ENCODE results near the gene IKBKE.

Gene IKBKE

DNA sequence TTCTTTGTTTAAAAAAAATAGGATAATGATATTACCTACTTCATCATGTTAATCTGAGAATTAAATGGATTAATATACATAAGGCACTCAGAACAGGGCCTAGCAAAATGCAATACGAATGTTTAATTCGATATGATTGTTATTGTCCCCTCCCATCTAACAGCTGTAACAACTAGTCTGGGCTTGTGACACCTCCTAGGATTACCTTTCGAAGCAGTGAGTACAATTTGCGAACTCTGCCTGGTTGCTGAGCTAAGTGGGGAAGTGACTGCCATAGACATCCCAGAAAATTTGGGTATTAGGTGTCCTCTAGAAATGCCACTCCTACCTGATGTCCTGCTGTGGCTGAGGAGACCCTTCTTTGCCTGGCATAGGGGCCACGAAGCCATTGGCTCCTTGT is 40.1 kb downstream of the IKBKE start:
- in situ Hi-C loops (cut with MboI; ENCODE audit: low sequenced_read_pairs) = no loop called here

DNA sequence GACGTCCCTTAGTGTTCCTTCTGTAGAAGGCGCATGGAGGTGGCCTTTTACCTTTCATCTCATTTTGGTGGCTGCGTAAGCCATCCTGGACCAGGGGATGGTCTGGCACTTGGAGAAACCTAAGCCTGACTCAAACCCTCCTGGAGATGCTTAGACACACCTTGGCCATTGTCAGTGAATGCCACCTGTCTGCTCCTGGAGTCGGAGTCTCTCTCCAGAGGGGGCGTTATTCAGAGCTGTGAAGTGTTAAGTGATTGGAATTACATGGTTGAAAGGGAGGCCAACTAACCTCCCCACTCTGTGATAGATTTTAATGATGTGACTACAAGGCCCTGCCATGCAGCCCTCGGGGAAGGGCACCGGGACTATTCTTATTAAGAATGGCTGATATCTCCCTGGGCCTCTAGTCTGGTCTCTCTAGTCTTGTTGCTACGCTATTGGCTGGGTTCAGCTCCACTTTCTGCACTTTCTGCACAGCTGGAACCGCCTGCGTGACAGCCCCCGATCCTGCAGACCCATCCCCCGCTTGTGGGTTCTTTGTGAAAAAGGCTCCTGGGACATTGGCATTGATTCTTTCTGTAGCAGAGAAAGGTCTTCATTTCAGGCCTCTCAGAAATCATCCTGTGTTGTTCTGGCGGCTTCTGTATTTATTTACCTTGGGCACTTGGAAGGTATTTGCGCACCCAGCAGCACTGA is 41.2 kb downstream of the IKBKE start:
- in situ Hi-C loops (cut with MboI; ENCODE audit: low sequenced_read_pairs) = no loop called here

DNA sequence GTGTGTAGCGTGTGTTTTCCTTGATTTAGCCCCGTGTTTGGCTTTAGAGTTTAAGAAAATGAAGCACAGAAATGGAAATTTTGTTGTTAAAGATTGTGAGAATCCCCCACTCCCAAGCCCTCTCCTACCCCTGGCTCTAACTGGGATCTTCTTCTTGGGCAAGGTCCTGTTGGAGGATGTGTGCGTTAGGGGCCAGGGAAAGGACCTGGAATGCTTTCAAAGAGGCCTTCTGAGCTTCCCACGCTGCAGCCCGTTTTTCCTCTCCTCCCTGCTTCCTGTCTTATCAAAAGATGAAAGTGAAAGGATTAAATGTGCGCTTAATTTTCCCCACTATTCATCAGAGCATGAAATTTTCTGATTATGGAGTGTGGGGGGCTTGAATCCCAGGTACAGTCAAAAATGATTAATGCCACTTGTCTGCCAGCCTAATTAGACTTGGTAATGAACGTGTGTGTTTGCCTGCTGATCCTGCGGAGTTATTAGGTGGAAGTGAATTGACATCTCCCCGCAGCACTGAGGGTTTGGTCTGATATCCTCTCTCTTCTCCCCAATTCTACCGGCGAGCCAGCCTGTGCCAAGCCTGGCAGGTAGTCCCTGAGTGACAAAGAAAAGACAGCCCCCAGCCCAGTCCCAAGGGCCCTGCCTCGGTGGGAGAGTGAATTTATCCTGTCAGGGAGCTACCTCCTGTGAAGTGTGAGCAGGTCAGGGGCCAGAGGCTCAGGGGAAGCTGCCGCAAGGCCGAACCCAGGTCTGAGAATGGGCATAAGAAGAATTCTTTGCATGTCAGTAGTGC is 42.0 kb downstream of the IKBKE start:
- in situ Hi-C loops (cut with MboI; ENCODE audit: low sequenced_read_pairs) = no loop called here

DNA sequence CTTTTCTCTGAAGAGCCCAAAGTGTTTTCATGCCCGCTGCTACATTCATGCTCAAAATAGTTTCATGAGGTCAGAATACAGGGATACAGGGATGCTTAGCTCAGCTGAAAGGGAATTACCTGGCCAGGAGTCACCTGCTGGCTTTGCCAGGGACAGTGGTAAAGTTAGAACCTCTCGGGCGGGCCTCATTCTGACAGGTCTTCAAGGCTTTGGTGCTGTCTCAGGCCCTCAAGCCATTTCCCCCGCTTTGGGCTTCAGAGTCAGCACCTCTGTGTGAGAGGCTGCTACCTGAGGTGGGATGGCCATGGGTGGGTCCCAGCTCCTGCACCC is 42.5 kb downstream of the IKBKE start:
- in situ Hi-C loops (cut with MboI; ENCODE audit: low sequenced_read_pairs) = no loop called here

DNA sequence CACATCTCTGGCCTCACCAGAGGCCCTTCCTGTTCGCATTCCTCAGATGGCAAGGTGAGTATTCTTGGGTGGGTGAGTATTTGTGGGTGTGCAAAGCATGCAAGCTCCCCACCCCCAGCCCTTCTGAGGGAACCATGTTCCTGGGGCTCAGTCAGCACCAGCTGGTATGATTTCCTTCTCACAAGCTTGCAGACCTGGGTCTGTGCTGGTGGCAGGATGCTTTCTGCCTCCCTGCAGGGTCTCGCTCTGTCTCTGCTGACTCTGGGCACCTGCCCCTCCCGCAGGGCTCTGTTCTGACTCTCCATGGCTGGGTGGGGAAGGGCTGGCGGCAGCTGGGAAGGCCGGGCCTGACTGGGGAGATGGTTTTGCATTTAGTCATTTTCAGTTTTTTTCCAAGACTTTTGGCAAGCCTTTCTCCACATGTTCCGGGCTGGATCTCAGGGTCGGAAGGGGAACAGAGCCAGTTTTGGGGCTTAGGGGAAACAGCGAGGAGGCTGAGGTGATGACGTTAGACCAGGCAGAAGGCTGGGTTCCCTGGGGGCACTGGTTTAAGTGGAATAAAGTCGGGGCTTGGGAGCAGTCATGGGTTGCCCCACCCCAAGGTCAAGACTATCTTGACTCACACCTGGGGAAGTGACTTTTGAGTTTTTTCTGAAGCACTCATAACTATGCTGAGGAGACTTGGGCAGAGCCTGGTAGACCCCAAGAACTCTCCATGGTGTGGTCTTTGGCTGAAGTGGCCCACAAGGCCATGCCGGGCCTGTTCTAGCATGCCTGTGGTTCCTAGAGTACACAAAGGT is 43.2 kb downstream of the IKBKE start:
- in situ Hi-C loops (cut with MboI; ENCODE audit: low sequenced_read_pairs) = no loop called here

DNA sequence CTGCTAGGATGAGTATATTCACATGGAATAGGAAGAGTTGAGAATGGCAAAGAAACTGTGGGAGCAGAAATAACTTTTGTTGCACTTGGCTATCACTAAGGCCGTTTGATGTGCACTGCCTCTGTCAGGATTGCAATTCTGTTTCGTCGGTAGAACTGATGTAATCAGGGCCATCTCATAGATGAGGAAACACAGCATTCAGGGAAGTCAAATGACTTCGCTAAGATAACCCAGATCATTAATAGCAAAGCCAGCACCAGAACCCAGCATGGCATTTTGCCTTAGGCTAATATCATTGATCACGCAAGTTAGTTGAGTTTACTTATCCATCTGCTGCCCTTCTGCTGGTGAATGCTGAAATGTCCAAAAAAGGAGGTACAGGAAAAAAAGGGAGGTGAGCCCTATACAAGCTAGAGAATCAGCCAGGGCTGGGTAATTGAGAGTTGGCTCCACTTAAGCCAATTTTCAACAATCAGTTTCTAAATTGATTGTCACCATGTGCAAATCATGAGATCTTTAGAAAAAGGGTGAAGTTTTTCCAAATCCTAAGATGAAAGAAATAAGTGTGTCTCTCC is 44.6 kb downstream of the IKBKE start:
- in situ Hi-C loops (cut with MboI; ENCODE audit: low sequenced_read_pairs) = no loop called here

DNA sequence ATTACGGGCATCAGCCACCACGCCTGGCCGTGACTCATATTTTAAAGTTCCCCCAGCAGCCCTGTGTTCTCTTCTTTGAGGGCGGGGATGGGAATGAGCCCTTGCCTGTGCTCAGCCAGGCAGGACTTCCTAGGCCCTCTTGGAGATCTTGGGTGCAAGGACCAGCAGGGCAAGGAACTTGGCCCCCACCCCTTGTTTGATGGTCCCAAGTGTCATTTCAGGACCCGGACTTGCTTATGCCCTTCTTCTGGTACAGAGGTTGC is 46.4 kb downstream of the IKBKE start:
- in situ Hi-C loops (cut with MboI; ENCODE audit: low sequenced_read_pairs) = no loop called here

DNA sequence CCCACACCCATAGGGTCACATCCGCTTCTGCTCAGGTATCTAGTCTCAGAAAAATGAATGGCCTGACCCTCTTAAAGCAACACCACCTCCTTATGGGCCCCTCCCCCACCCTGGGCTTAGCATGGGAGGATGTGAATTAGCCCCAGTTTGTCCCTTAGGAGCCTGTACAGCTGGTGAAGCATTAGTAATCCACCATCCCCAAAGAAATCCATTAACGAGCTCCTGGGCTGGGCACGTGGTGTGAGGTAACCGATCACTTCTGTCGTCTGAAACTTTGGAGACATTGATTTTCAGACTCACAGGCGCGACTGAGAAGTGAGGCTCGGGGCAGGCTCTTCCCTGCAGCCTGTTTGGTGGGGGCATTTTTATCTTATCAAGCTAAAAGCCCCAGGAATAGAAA is 47.5 kb downstream of the IKBKE start:
- in situ Hi-C loops (cut with MboI; ENCODE audit: low sequenced_read_pairs) = no loop called here

DNA sequence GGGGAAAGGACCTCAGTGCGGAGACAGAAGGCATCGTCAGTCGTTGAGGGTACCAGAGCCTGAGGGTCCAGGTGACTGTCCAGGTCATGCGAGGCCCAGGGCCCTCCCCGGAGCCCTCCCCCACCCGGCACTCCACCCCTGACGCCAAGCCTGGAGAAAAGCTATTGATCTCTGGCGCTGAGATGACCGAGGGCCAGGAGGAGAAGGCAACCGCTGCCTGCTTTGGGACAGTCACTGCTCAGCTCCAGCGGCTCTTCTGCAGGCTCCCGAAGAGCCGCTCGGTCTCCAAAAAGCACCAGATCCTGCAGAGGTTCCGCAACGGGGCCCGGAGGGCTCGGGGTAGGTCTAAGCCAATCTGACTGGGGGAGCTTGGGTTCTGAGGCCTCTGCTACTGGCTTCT is 47.9 kb downstream of the IKBKE start:
- in situ Hi-C loops (cut with MboI; ENCODE audit: low sequenced_read_pairs) = no loop called here

DNA sequence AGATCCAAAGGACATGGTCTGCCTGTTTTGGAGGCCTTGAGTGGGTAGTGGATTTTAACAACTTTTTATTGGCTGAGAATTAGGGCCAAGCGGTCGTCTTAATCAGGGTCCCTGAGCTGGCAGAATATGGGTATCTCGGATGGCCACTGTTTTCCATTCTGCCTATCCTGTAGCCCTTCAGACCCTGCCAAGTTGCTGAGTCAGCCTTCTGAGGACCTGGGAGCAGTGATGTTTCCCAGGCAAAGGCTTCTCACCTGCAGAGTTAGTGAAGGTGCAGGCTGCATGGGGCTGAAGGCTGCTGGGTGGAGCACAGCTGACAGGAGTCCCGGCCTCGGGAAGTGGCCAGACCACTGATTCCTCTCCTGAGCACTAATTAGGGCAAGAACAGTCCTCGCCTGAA is 48.5 kb downstream of the IKBKE start:
- in situ Hi-C loops (cut with MboI; ENCODE audit: low sequenced_read_pairs) = no loop called here

DNA sequence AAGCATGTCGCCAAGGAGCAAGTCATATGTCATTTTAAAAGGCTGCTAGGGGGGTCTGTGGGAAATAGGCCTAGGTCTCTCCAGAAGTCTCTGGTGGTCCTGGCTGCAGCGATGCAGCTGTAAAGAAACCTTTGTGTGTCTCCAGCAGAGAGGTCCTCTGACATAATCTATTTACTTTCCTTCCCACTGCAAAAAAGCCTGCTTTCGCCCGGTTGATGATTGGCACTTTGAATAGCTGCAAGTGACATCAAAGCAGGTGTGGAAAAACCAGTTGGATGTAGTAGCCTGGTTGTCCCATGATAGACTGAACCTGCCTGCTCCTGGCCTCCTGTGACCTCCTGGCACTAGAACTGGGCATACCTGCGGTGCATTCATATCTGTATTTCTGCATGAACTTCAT is 50.9 kb downstream of the IKBKE start:
- in situ Hi-C loops (cut with MboI; ENCODE audit: low sequenced_read_pairs) = no loop called here

DNA sequence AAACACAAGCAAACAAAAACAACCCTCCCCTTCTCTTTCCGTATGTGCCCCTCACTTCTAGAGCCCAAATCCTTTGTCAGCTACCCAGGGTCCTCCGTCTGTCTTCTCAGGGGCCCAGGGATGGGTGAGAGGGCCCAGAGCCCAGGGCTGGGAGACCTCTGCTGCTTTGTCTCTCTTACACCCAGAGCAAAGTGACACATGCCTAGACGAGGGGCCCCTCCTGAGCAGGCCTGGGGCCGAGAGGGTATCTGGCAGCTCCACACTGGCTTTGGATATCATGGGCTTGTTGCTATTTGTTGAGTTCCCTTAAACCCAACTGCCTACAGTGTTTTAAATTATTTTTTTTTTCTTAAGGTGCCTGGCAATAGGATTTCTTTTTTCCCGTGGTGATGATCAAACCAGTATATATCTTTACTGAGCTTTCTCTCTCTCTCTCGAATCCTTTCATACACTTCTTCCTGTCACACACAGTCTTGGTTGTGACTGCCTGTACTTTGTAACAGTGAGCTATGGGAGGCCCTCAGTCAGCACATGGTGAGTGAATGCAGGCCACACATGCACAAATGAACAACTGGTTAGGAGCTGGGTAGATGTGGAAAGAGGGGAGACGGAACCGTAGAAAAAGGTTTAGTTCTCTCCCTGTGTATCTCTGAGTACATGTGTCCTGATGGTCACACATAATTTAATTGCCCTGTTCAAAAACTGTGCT is 51.6 kb downstream of the IKBKE start:
- in situ Hi-C loops (cut with MboI; ENCODE audit: low sequenced_read_pairs) = no loop called here

DNA sequence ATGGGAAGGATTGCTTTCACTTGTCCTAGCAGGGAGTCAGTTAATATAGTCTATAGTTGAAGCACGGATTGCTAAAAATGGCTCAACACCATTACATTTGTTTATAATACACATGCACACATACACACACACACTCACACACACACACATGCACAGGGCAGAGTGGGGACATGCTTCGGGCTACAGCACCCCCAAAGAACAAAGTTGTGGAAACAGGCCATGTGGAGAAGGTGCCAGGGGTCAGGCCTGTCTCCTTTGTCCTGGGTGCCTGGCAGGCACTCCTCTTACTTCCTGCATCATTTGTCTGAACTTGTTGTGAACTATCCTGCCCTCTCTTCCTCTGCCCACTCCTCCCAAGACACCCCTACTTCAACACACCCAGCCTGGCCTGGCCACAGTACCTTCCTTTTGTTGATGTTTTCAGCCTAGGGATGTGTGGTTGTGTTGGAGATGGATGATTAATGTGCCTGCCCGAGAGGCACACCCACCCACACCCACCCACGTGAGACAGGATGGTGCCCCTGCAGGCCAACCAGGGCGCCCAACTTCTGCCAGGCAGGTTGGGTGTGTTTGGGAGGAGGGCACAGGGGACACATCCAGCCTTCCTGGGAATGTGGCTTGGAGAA is 54.6 kb downstream of the IKBKE start:
- in situ Hi-C loops (cut with MboI; ENCODE audit: low sequenced_read_pairs) = no loop called here

DNA sequence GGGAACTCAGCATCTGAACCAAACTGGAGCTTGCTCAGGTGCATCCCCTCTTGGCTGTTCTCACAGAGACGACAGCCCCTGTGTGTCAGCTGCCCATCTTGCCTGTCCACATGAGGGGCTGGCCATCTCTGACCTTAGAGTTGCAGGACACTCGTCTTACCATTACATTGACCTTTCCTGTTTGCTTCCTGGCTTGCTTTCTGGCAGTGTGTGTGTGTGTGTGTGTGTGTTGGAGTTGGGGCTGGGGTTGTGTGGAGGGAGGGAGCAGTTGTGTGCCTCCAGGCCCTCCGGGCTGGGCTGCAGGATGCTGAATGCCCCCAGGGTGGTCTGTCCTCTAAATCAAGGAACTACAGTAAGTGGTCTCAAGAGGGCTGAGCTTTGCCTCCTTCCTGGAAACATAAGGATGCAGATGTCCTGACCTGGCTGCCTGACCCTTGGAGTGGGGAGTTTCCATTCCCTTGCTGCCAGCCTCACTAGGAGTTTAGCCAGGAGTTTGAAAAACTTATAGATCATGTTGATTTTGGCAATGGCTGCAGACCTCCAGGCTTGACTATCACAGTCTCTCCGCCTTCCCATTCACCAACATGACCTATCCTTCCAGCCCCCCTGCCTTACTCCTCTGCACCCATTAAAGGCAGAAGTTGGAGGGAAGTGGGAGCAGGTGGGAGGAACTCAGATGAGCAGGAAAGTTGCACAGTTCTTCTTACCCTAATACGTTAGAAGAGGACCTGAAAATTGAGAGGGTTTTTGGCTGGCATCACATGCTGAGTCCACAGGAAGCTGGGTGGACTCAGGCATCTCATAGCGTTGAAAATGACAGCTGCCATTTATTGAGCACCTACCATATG is 56.0 kb downstream of the IKBKE start:
- in situ Hi-C loops (cut with MboI; ENCODE audit: low sequenced_read_pairs) = no loop called here

DNA sequence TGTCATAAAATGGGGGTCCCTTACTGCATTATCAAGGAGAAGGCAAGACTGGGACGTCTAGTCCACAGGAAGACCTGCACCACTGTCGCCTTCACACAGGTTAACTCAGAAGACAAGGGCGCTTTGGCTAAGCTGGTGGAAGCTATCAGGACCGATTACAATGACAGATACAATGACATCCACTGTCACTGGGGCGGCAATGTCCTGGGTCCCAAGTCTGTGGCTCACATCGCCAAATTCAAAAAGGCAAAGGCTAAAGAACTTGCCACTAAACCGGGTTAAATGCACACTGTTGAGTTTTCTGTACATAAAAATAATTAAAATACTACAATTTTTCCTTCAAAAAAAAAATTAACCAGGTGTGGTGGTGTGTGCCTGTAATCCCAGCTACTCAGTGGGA is 59.1 kb downstream of the IKBKE start:
- in situ Hi-C loops (cut with MboI; ENCODE audit: low sequenced_read_pairs) = no loop called here

DNA sequence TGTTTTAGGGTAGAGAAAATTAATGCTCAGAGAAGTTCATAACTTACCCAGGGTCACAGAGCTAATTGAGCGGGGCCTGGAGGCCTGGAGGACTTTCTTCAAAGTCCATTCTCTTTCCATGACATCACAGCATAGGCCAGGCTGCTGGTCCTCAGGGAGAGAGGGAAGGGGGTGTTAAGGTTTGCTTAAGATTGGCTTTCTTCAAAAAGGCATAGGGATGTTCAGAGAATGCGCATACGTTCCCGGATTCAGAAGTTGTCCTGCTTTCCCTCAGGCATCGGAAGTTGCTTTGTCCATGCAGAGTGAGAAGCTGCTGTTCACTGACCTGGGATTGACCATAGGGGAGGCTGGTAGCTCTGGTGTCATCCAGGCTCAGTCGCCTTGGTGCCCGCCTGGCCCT is 62.1 kb downstream of the IKBKE start:
- in situ Hi-C loops (cut with MboI; ENCODE audit: low sequenced_read_pairs) = no loop called here

DNA sequence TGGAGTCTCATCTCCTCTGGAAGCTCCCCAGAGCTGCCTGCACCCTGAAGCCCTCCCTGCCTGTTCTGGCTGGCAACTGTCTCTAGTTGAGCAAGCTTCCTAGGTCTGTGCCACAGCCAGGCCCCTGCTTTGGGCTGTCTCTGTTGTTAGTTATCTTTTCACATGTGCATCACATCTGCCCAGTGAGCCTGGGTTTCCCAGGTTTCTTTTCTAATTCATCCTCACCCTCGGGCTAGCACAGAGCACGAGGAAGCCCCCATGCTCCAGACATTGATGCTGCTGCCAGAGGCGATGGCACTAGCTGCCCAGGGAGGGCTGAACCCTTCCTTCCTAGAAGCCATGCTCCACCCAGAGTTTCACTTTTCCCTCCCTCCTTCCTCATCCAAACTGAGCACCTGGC is 64.3 kb downstream of the IKBKE start:
- in situ Hi-C loops (cut with MboI; ENCODE audit: low sequenced_read_pairs) = no loop called here

DNA sequence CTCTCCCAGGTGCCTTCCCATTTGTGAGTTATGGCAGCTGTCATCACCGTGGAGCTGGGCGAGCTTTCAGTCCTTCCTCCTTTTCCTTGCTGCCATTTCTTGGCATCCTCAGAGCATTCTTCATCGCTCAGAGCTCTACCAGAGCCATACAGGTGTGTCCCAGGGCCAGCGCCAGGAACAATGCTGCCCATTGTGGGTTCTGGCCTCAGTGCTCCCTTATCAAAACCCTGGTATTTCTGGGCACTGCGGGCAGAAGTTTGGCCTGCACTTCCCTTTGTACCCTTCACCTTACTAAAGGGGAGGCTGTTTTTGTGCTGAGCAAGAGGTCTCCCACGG is 65.5 kb downstream of the IKBKE start:
- in situ Hi-C loops (cut with MboI; ENCODE audit: low sequenced_read_pairs) = no loop called here

DNA sequence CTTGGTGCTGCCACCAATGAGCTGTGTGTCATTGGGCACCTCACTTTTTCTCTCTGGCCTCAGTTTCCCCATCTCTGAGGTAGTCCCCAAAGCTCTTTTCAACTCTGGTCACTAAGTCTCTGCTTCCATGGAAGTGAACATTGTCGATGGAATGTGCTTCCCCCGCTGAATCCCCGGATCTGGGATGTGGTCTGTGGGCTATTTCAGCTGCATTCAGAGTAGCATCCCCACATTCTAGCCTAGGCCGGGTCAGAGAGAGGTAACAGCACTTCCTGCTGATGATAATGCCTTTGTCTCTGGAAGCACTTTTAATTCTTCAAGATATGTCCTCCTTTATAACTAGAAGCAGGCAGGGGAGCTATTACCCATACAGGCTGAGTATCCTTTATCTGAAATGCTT is 66.9 kb downstream of the IKBKE start:
- in situ Hi-C loops (cut with MboI; ENCODE audit: low sequenced_read_pairs) = no loop called here

All from HL-60/S4 treated with retinoic acid at 250 ng/mL for 4 days and 3 days (cell line).